Measurements from ENCODE around the gene MVK.

Gene MVK

GRCh38 chr12:109642506-109643132, 69.0 kb downstream of the MVK start:
- no peak for DNase-seq
- no peaks in the 10 kb centered on the region for H3K4me1 Mint-ChIP-seq (ENCODE audit: low read depth)
- H3K27me3 Mint-ChIP-seq, result peaks cover 18% of the 10 kb centered on the region
- H3K4me3 Mint-ChIP-seq, result no peak overlapping the region
- no peaks in the 10 kb centered on the region for H3K9me3 Mint-ChIP-seq
- H3K36me3 Mint-ChIP-seq (ENCODE audit: low read depth), result no peaks in the 10 kb centered on the region
- H3K27ac Mint-ChIP-seq, result no peak overlapping the region

GRCh38 chr12:109645194-109645593, 71.6 kb downstream of the MVK start:
- Mint-ChIP-seq H3K4me1 (ENCODE audit: low read depth) (no peaks in the 10 kb centered on the region), H3K36me3 (ENCODE audit: low read depth) (no peaks in the 10 kb centered on the region), H3K27me3 (peaks cover 25% of the 10 kb centered on the region), H3K9me3 (no peaks in the 10 kb centered on the region), H3K4me3 (no peak overlapping the region), H3K27ac (no peak overlapping the region)
- DNase-seq, result no peak

GRCh38 chr12:109645708-109646107, 72.1 kb downstream of the MVK start:
- H3K27ac Mint-ChIP-seq, result no peak overlapping the region

More at GRCh38 chr12:109645708-109646107, 72.1 kb downstream of the MVK start:
- no peaks in the 10 kb centered on the region for H3K4me1 Mint-ChIP-seq (ENCODE audit: low read depth)
- no peaks in the 10 kb centered on the region for H3K36me3 Mint-ChIP-seq (ENCODE audit: low read depth)
- peaks cover 25% of the 10 kb centered on the region for H3K27me3 Mint-ChIP-seq
- H3K4me3 Mint-ChIP-seq, result no peak overlapping the region
- DNase-seq, result no peak
- no peaks in the 10 kb centered on the region for H3K9me3 Mint-ChIP-seq
